ENCODE measurements around the gene NUP205. TPM values are rescaled to one million over a fixed set of nuclear protein-coding genes. Genes with fewer than 3 reads are reported as not detected.

The NUP205 gene
- total RNA-seq, 2 donors from 2014 or later = 118 to 129 TPM

DNA sequence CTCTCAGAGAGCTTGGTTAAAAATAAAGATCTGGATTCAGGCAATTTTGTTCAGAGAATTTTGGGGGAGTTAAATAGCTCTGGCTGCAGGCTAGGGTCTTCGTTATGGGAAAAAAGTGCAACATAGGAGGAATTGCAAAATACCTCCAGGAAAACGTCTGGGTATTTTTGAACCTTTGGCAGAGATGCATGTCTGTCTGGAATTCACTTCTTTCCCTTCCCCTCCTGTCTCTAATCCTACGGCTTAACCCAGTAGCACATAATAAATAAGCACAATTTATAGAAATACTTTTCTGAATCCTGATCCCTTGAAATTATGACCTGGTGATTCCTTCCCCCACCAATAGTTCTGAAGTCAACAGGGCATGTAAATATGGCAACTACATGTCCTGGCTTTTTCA is 19.3 kb upstream of the NUP205 start:
- no peak overlapping the region for H3K27ac Mint-ChIP-seq
- no peak for TF ChIP-seq CTCF (conservative IDR thresholded peaks at IDR 0.05)
- H3K27ac ChIP-seq (ENCODE audit: low read depth, low read length) = no peak overlapping the region
- no peak overlapping the region for H3K9ac ChIP-seq (ENCODE audit: extremely low read depth, low read length, poor library complexity, severe bottlenecking)
- H3K4me1 ChIP-seq (ENCODE audit: control insufficient read depth, insufficient read depth, low read length) = no peaks in the 10 kb centered on the region
- no peak overlapping the region for H3K4me3 Mint-ChIP-seq
- H3K36me3 ChIP-seq (ENCODE audit: control insufficient read depth, insufficient read depth, low read length) = no peaks in the 10 kb centered on the region
- H3K36me3 Mint-ChIP-seq (ENCODE audit: low read depth) = no peaks in the 10 kb centered on the region
- H3K9me3 Mint-ChIP-seq = peaks cover 9% of the 10 kb centered on the region
- no peaks in the 10 kb centered on the region for H3K9me3 ChIP-seq (ENCODE audit: control insufficient read depth, low read length)
- H3K4me1 Mint-ChIP-seq = no peaks in the 10 kb centered on the region
- H3K4me3 ChIP-seq (ENCODE audit: low read length) = no peak overlapping the region
- 76 to 90% methylated on average over 3 of the region's 3 CpGs for WGBS, 2 experiments (ENCODE audit: insufficient coverage in 1 of 2, insufficient read length in 1 of 2)
- no peaks in the 10 kb centered on the region for H3K27me3 Mint-ChIP-seq (ENCODE audit: insufficient read depth)
- no peaks in the 10 kb centered on the region for H3K27me3 ChIP-seq (ENCODE audit: control insufficient read depth, insufficient read depth, low read length, poor library complexity, severe bottlenecking)
- DNase-seq = no peak

DNA sequence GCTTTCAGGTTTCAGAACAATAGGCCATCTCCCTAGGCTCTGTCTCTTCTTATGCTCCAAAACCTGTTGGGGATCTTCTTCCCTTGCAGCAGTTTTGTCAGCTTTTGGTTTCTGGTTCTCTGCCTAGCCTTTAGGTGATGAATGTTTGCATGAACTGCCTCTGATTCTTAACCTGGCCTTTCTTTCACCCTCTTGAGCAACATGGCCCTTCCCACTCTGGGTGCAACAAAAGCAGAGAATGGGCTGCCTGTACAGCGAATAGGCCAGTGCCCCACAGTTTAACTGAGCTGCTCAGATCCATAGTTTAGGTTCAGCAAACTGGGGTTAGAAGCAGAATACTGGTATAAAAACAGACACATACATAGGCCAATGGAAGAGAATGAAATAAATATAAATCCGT is 18.1 kb upstream of the NUP205 start:
- 99% methylated on average over 2 of the region's 2 CpGs; no CpG with 5 or more reads in 1 of the 2 experiments for WGBS, 2 experiments (ENCODE audit: insufficient coverage in 1 of 2, insufficient read length in 1 of 2)
- peaks cover 9% of the 10 kb centered on the region for H3K9me3 Mint-ChIP-seq
- TF ChIP-seq CTCF (conservative IDR thresholded peaks at IDR 0.05) = no peak

DNA sequence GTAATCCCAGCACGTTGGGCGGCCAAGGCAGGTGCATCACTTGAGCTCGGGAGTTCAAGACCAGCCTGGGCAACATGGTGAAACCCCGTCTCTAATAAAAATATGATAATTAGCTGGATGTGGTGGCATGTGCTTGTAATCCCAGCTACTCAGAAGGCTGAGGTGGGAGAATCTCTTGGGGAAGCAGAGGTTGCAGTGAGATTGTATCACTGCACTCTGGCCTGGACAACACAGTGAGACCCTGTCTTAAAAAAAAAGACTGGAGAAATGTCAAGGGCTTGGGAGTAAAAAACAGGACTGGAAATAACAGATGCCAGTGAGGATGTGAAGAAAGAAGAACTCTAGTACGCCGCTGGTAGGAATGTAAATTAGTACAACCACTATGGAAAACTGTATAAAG is 16.7 kb upstream of the NUP205 start:
- Mint-ChIP-seq H3K36me3 (ENCODE audit: low read depth) (no peaks in the 10 kb centered on the region), H3K27me3 (ENCODE audit: insufficient read depth) (no peaks in the 10 kb centered on the region), H3K27ac (no peak overlapping the region), H3K4me3 (no peak overlapping the region), H3K4me1 (no peaks in the 10 kb centered on the region), H3K9me3 (peaks cover 2% of the 10 kb centered on the region)
- Histone ChIP-seq H3K4me1 (ENCODE audit: control insufficient read depth, insufficient read depth, low read length) (no peaks in the 10 kb centered on the region), H3K36me3 (ENCODE audit: control insufficient read depth, insufficient read depth, low read length) (no peaks in the 10 kb centered on the region), H3K27me3 (ENCODE audit: control insufficient read depth, insufficient read depth, low read length, poor library complexity, severe bottlenecking) (no peaks in the 10 kb centered on the region), H3K9me3 (ENCODE audit: control insufficient read depth, low read length) (no peaks in the 10 kb centered on the region), H3K4me3 (ENCODE audit: low read length) (no peak overlapping the region), H3K9ac (ENCODE audit: extremely low read depth, low read length, poor library complexity, severe bottlenecking) (no peak overlapping the region), H3K27ac (ENCODE audit: low read depth, low read length) (no peak overlapping the region)
- TF ChIP-seq CTCF (conservative IDR thresholded peaks at IDR 0.05) = no peak
- WGBS, 2 experiments (ENCODE audit: insufficient coverage in 1 of 2, insufficient read length in 1 of 2) = 89 to 90% methylated on average over 5 to 6 of the region's 6 CpGs
- no peak for DNase-seq

More for the DNA sequence above, 18.1 kb upstream of the NUP205 start:
- no peaks in the 10 kb centered on the region for H3K4me1 ChIP-seq (ENCODE audit: control insufficient read depth, insufficient read depth, low read length)
- H3K4me1 Mint-ChIP-seq = no peaks in the 10 kb centered on the region
- H3K4me3 Mint-ChIP-seq = no peak overlapping the region
- H3K27ac Mint-ChIP-seq = no peak overlapping the region
- no peak overlapping the region for H3K27ac ChIP-seq (ENCODE audit: low read depth, low read length)
- H3K9me3 ChIP-seq (ENCODE audit: control insufficient read depth, low read length) = no peaks in the 10 kb centered on the region
- no peaks in the 10 kb centered on the region for H3K27me3 Mint-ChIP-seq (ENCODE audit: insufficient read depth)
- no peaks in the 10 kb centered on the region for H3K36me3 Mint-ChIP-seq (ENCODE audit: low read depth)
- no peak overlapping the region for H3K4me3 ChIP-seq (ENCODE audit: low read length)
- H3K27me3 ChIP-seq (ENCODE audit: control insufficient read depth, insufficient read depth, low read length, poor library complexity, severe bottlenecking) = no peaks in the 10 kb centered on the region
- H3K9ac ChIP-seq (ENCODE audit: extremely low read depth, low read length, poor library complexity, severe bottlenecking) = no peak overlapping the region
- DNase-seq = no peak
- H3K36me3 ChIP-seq (ENCODE audit: control insufficient read depth, insufficient read depth, low read length) = no peaks in the 10 kb centered on the region
